Progenitor cell of endocrine pancreas (in vitro differentiated cells): Measurements from ENCODE around the gene ACHE. TPM values are rescaled to one million over a fixed set of nuclear protein-coding genes. Genes with fewer than 3 reads are reported as not detected.

ENCODE experiments used
- DNase-seq: peaks from one replicate; pipeline ENCODE4 v3.0.0; 2021; ENCODE audit warnings: low spot score; ENCODE audit not compliant: unreplicated experiment
- H3K27ac Mint-ChIP-seq: 2 replicates; pipeline ENCODE4 v1.8.0; 2021; ENCODE audit warnings: mild to moderate bottlenecking, moderate library complexity, mixed read lengths
- H3K27me3 Mint-ChIP-seq: 2 replicates; pipeline ENCODE4 v1.8.0; 2021; ENCODE audit warnings: mixed read lengths
- H3K36me3 Mint-ChIP-seq: 2 replicates; pipeline ENCODE4 v1.8.0; 2022; ENCODE audit warnings: mixed read lengths; ENCODE audit not compliant: insufficient read depth
- H3K4me1 Mint-ChIP-seq: 2 replicates; pipeline ENCODE4 v1.8.0; 2021; ENCODE audit warnings: low read depth, mixed read lengths
- H3K4me3 Mint-ChIP-seq: 2 replicates; pipeline ENCODE4 v1.8.0; 2021; ENCODE audit warnings: low read depth, mild to moderate bottlenecking, moderate library complexity, mixed read lengths
- H3K9me3 Mint-ChIP-seq: 2 replicates; pipeline ENCODE4 v1.8.0; 2021; ENCODE audit warnings: low read depth, mixed read lengths
- CTCF ChIP-seq: fragments of 200-600 bp; sonication (generic); IDR thresholded peaks from one replicate; pipeline ENCODE4 v1.5.0; 2021; ENCODE audit warnings: antibody characterized with exemption, mild to moderate bottlenecking; ENCODE audit not compliant: unreplicated experiment
- total RNA-seq: library from RNA; stranded (reverse); gene quantifications from 2 replicates; pipeline ENCODE4 v1.2.1, GENCODE V29; 2021

Gene ACHE
- total RNA-seq, 1 donor from 2014 or later: 4.0 TPM

DNA sequence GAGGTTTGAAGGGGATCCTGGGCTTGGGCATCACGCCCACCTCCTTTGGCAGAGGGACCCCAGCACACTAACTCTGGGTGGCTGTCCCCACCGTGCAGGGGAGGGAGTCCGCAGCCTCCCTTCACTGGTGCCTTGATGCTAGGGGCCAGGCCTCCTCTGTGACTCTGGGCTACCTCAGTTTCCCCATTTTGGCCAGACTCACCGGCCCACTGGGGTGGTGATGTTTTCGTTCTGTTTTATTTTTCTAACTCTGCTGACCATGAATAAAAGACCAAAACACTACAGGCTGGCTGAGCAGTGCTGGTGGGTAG is 29.0 kb downstream of the ACHE start:
- H3K27ac Mint-ChIP-seq: peak overlapping the region; percentile 99
- H3K27me3 Mint-ChIP-seq: no peaks in the 10 kb centered on the region
- no peaks in the 10 kb centered on the region for H3K9me3 Mint-ChIP-seq
- H3K4me3 Mint-ChIP-seq: peak overlapping the region; percentile 93
- DNase-seq: no peak
- no peak for TF ChIP-seq CTCF
- H3K36me3 Mint-ChIP-seq: peaks cover 11% of the 10 kb centered on the region
- peaks cover 7% of the 10 kb centered on the region for H3K4me1 Mint-ChIP-seq

DNA sequence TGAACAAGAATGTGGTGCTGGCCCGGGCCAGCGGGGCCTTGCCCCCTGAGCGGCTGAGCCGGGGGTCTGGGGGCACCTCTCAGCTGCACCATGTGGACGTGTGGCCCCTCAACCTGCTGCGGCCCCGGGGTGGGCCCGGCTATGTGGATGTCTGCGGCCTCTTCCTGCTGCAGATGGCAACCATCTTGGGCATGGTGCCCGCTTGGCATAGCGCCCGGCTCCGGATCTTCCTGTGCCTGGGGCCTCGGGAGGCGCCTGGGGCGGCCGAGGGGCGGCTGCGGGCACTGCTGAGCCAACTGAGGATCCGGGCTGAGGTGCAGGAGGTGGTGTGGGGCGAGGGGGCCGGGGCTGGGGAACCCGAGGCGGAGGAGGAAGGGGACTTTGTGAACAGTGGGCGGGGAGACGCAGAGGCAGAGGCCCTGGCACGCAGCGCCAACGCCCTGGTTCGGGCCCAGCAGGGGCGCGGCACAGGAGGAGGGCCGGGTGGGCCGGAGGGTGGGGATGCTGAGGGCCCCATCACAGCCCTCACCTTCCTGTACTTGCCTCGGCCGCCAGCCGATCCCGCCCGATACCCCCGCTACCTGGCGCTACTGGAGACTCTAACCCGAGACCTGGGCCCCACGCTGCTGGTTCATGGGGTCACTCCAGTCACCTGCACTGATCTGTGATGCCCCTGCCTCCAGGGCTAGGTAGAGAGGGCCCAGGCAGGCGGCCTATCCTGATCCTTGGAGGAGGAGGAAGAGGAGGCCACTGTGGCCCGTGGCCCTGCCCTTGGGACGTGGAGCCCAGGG is 29.6 kb downstream of the ACHE start:
- no peak overlapping the region for H3K27ac Mint-ChIP-seq
- no peaks in the 10 kb centered on the region for H3K9me3 Mint-ChIP-seq
- peak overlapping the region; percentile 93 for H3K4me3 Mint-ChIP-seq
- peaks cover 7% of the 10 kb centered on the region for H3K4me1 Mint-ChIP-seq
- no peaks in the 10 kb centered on the region for H3K27me3 Mint-ChIP-seq
- H3K36me3 Mint-ChIP-seq: peaks cover 8% of the 10 kb centered on the region
- no peak for DNase-seq
- no peak for TF ChIP-seq CTCF

DNA sequence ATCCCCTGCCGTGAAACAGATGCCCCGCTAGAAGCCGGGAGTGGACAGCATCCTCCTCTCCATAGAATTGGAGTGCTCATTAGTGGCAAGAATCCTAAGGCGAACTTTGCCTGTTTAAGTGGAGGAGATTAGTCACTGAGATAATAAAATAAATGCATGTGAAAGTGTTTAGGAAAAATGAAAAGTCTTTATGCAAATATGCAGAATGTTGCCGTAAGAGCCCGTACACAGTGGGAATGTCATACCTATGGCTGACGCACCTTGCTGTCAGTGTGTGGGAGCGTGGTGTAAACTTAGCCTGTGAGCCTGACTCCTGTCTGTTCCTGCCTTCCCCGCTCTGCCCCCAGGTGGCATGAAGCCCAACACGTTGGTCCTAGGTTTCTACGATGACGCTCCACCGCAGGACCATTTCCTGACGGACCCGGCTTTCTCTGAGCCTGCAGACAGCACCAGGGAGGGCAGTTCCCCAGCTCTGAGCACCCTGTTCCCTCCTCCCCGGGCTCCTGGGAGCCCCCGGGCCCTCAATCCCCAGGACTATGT is 30.2 kb downstream of the ACHE start:
- Mint-ChIP-seq H3K9me3 (no peaks in the 10 kb centered on the region), H3K27ac (peak overlapping the region; percentile 59), H3K4me1 (peaks cover 7% of the 10 kb centered on the region), H3K4me3 (no peak overlapping the region), H3K36me3 (peaks cover 11% of the 10 kb centered on the region), H3K27me3 (no peaks in the 10 kb centered on the region)
- no peak for TF ChIP-seq CTCF
- no peak for DNase-seq

- no peak for DNase-seq
- no peaks in the 10 kb centered on the region for H3K9me3 Mint-ChIP-seq
- no peak for TF ChIP-seq CTCF
- peaks cover 14% of the 10 kb centered on the region for H3K36me3 Mint-ChIP-seq
- peaks cover 7% of the 10 kb centered on the region for H3K4me1 Mint-ChIP-seq
- no peaks in the 10 kb centered on the region for H3K27me3 Mint-ChIP-seq
- H3K27ac Mint-ChIP-seq: peak overlapping the region; percentile 45
- H3K4me3 Mint-ChIP-seq: no peak overlapping the region
Measured at GRCh38 chr7:100864263-100864845, 31.3 kb downstream of the ACHE start.

GRCh38 chr7:100863406-100863950 is 32.2 kb downstream of the ACHE start:
- H3K4me3 Mint-ChIP-seq: no peak overlapping the region
- no peak overlapping the region for H3K27ac Mint-ChIP-seq
- TF ChIP-seq CTCF: no peak
- peaks cover 14% of the 10 kb centered on the region for H3K36me3 Mint-ChIP-seq
- H3K4me1 Mint-ChIP-seq: peaks cover 7% of the 10 kb centered on the region
- no peaks in the 10 kb centered on the region for H3K27me3 Mint-ChIP-seq
- H3K9me3 Mint-ChIP-seq: no peaks in the 10 kb centered on the region
- no peak for DNase-seq
